Astrocyte of the spinal cord (primary cell): Measurements from ENCODE around the gene SF3A1.

Experiments used
- DNase-seq: peaks from one replicate; pipeline ENCODE4 v3.0.0; 2011; ENCODE audit warnings: low read depth, low spot score
- H3K4me3 ChIP-seq: 2 replicates; pipeline ENCODE4 v1.5.1; 2011; ENCODE audit warnings: low read depth, mild to moderate bottlenecking, low read length, moderate library complexity
- in situ Hi-C: cut with HindIII; loops from 2 replicates; pipeline ENCODE4 v1.10.0; 2017; ENCODE audit warnings: low sequenced_read_pairs
- TF ChIP-seq, protein P1 (sequence below): IDR thresholded peaks from 2 replicates; pipeline ENCODE4 v1.5.1; 2012; ENCODE audit warnings: low read depth, mild to moderate bottlenecking, low read length, inconsistent platforms

SF3A1 gene

DNA sequence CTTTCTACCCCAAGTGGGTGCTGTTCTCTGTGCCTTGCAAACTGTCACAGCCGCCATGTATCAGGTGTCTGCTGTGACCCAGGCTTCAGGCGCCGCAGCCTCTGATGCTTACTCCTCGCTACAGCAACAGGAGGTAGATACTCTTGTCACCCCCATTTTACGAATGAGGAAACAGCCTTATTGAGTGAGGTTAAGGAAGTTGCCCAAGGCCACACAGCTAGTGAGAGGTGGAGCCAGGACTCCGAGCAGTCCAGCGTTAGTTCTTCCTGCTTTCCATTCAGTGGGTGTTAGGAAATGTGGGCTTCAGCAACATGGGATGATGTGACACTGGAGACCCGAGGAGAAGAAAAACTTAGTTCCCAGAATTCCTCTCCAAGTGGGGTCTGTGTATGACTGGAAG, 16.2 kb upstream of the SF3A1 start:
- no peak for DNase-seq
- TF ChIP-seq, protein P1, sequence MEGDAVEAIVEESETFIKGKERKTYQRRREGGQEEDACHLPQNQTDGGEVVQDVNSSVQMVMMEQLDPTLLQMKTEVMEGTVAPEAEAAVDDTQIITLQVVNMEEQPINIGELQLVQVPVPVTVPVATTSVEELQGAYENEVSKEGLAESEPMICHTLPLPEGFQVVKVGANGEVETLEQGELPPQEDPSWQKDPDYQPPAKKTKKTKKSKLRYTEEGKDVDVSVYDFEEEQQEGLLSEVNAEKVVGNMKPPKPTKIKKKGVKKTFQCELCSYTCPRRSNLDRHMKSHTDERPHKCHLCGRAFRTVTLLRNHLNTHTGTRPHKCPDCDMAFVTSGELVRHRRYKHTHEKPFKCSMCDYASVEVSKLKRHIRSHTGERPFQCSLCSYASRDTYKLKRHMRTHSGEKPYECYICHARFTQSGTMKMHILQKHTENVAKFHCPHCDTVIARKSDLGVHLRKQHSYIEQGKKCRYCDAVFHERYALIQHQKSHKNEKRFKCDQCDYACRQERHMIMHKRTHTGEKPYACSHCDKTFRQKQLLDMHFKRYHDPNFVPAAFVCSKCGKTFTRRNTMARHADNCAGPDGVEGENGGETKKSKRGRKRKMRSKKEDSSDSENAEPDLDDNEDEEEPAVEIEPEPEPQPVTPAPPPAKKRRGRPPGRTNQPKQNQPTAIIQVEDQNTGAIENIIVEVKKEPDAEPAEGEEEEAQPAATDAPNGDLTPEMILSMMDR: no peak
- in situ Hi-C loops: no loop called here
- no peak overlapping the region for H3K4me3 ChIP-seq

DNA sequence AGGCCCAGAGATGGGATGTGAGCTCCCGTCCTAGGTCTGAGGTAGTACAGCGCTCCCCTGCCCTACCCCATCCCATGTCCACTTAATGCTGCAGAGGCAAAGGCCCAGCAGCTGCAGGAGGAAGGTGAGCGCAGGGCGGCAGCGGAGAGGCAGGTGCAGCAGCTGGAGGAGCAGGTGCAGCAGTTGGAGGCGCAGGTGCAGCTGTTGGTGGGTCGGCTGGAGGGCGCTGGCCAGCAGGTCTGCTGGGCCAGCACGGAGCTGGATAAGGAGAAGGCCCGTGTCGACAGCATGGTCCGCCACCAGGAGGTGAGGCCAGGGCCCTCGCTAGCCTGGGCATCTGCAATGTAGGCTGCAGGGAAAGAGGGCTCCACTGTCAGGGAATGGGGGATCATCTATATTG, 15.3 kb upstream of the SF3A1 start:
- TF ChIP-seq, protein P1: no peak
- in situ Hi-C loops: no loop called here
- no peak for DNase-seq
- H3K4me3 ChIP-seq: no peak overlapping the region

DNA sequence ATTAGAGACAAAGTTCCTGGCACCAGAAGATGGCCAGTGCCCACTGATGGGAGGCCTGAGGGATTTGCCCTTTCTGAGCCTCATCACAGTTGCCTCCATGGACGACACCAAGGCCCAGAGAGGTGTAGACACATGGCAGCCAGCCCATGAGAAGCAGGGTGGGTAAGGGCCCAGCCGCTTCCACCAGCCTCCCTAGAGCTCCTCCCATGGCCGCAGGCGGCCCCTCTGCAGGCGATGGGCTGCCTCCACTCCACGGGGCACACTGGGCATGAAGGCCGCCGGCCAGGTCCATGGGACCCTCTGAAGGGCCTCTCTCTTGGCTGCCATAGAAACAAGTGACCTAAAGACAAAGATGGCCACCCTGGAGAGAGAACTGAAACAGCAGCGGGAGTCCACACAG, 14.6 kb upstream of the SF3A1 start:
- TF ChIP-seq, protein P1: no peak
- no peak for DNase-seq
- in situ Hi-C loops: no loop called here
- no peak overlapping the region for H3K4me3 ChIP-seq

DNA sequence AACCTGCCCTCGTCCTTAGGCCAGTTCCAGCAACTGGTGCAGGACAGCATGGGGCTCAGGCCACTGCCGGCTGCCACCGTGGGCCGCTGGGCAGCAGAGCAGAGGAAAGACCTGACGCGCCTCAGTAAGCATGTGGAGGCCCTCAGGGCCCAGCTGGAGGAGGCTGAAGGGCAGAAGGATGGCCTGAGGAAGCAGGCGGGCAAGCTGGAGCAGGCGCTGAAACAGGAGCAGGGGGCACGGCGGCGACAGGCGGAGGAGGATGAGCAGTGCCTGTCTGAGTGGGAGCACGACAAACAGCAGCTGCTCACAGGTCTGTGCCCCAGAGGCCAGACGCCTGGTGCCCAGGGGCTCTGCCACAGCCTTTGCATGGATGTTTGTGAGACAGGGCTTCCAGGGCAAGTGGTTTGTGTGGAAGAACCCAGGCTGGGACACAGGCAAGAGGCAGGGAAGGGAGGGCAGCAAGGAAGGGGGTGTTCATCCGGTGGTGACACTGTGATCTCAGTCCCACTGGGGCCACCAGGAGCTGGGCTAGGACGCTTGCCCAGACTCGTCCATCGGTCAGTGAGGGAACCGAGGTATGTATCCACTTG, 14.0 kb upstream of the SF3A1 start:
- in situ Hi-C loops: no loop called here
- no peak overlapping the region for H3K4me3 ChIP-seq
- TF ChIP-seq, protein P1: no peak
- no peak for DNase-seq

DNA sequence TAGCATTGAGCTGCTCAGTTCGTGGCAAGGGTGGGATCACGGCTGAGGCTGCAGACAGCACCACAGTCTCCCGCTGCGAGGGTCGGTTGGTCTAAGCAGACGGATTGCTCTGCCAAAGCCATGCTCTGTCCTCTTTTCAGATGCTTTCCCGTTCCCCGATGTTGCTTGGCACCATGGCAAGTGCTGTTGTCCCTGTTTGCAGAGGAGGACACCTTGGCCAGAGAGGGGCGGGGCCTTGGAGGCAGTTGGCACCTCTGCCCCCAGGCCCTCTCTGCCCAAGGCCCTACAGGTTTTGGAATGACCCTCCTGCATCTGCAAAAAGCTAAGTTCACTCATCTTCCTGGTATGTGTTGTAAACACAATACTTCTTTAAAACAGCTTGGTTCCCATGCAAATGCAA, 11.7 kb upstream of the SF3A1 start:
- no peak overlapping the region for H3K4me3 ChIP-seq
- in situ Hi-C loops: no loop called here
- TF ChIP-seq, protein P1: no peak
- DNase-seq: no peak

DNA sequence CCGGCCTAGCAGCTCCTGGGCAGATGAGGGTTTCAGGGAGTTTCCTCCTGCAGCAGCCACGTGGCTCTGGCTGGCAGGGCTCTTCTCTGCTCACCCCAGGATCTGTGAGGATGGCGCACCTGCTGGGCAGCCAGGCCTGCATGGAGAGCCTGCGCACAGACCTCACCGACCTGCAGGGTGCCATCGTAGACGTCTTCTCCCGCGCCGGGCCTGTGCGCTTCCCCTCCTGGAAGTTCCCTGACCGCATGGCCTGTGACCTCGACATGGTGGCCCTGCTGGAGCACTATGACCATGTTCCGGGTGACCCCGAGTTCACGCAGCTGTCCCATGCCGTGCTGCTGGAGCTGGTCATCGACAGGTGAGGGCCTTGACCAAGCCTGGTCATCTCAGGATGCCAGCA, 9.2 kb upstream of the SF3A1 start:
- no peak for DNase-seq
- in situ Hi-C loops: no loop called here
- no peak overlapping the region for H3K4me3 ChIP-seq
- TF ChIP-seq, protein P1: no peak
